Measurements from ENCODE around the gene BUD23.

BUD23 gene

GRCh38 chr7:73738220-73738611 lies 54.8 kb downstream of the BUD23 start:
- WGBS: 2% methylated on average over 21 of the region's 24 CpGs

GRCh38 chr7:73738612-73739386 lies 55.4 kb downstream of the BUD23 start, which contains the start of gene ABHD11:
Gene ABHD11 (minus strand): TSS chr7:73738802. CDS start chr7:73738770, 32 bp downstream.
- Histone ChIP-seq H3K27ac (ENCODE audit: low read depth, low read length) (peak within 1 kb of the TSS; percentile 91), H3K9ac (ENCODE audit: low read depth, low read length) (peak within 1 kb of the TSS; percentile 74), H3K4me3 (ENCODE audit: low read length) (peak within 1 kb of the TSS; percentile 87), H3K36me3 (ENCODE audit: insufficient read depth, low read length) (peaks cover 15% of the 10 kb centered on the region), H3K27me3 (ENCODE audit: insufficient read depth, low read length) (peaks cover 4% of the 10 kb centered on the region; the same call in 1 of the 2 replicates), H3K4me1 (ENCODE audit: insufficient read depth, low read length) (peaks cover 30% of the 10 kb centered on the region), H3K9me3 (ENCODE audit: insufficient read depth, low read depth, low read length) (no peaks in the 10 kb centered on the region)
- WGBS: under 1% methylated on average over 84 of the region's 84 CpGs

More at GRCh38 chr7:73738220-73738611, 54.8 kb downstream of the BUD23 start:
- peaks cover 24% of the 10 kb centered on the region for H3K4me1 ChIP-seq (ENCODE audit: insufficient read depth, low read length)
- H3K9me3 ChIP-seq (ENCODE audit: insufficient read depth, low read depth, low read length): no peaks in the 10 kb centered on the region
- peak overlapping the region; percentile 85 for H3K27ac ChIP-seq (ENCODE audit: low read depth, low read length)
- H3K9ac ChIP-seq (ENCODE audit: low read depth, low read length): peak overlapping the region; percentile 74
- peaks cover 4% of the 10 kb centered on the region; the same call in 1 of the 2 replicates for H3K27me3 ChIP-seq (ENCODE audit: insufficient read depth, low read length)
- H3K4me3 ChIP-seq (ENCODE audit: low read length): peak overlapping the region; percentile 87
- peaks cover 15% of the 10 kb centered on the region for H3K36me3 ChIP-seq (ENCODE audit: insufficient read depth, low read length)

- Histone ChIP-seq H3K4me1 (ENCODE audit: insufficient read depth, low read length) (peaks cover 34% of the 10 kb centered on the region), H3K27ac (ENCODE audit: low read depth, low read length) (peak overlapping the region; percentile 91), H3K4me3 (ENCODE audit: low read length) (peak overlapping the region; percentile 87), H3K9ac (ENCODE audit: low read depth, low read length) (peak overlapping the region; percentile 73), H3K36me3 (ENCODE audit: insufficient read depth, low read length) (peaks cover 15% of the 10 kb centered on the region), H3K9me3 (ENCODE audit: insufficient read depth, low read depth, low read length) (no peaks in the 10 kb centered on the region), H3K27me3 (ENCODE audit: insufficient read depth, low read length) (peaks cover 4% of the 10 kb centered on the region; the same call in 1 of the 2 replicates)
- 52% methylated on average over 12 of the region's 13 CpGs for whole genome bisulfite sequencing
Measured at GRCh38 chr7:73739387-73739767, 56.0 kb downstream of the BUD23 start.

GRCh38 chr7:73740212-73740611 lies 56.8 kb downstream of the BUD23 start:
- Histone ChIP-seq H3K9ac (ENCODE audit: low read depth, low read length) (no peak overlapping the region), H3K4me1 (ENCODE audit: insufficient read depth, low read length) (peaks cover 34% of the 10 kb centered on the region), H3K27me3 (ENCODE audit: insufficient read depth, low read length) (peaks cover 4% of the 10 kb centered on the region; the same call in 1 of the 2 replicates), H3K36me3 (ENCODE audit: insufficient read depth, low read length) (peaks cover 15% of the 10 kb centered on the region), H3K9me3 (ENCODE audit: insufficient read depth, low read depth, low read length) (no peaks in the 10 kb centered on the region), H3K27ac (ENCODE audit: low read depth, low read length) (no peak overlapping the region; the same call in 1 of the 2 replicates), H3K4me3 (ENCODE audit: low read length) (no peak overlapping the region)
- WGBS: 96% methylated on average over 7 of the region's 7 CpGs

GRCh38 chr7:73740771-73741170 lies 57.4 kb downstream of the BUD23 start:
- H3K27me3 ChIP-seq (ENCODE audit: insufficient read depth, low read length): peaks cover 4% of the 10 kb centered on the region; the same call in 1 of the 2 replicates
- 78% methylated on average over 4 of the region's 5 CpGs for WGBS
- peaks cover 34% of the 10 kb centered on the region for H3K4me1 ChIP-seq (ENCODE audit: insufficient read depth, low read length)
- H3K9ac ChIP-seq (ENCODE audit: low read depth, low read length): no peak overlapping the region
- H3K27ac ChIP-seq (ENCODE audit: low read depth, low read length): peak overlapping the region; percentile 28; the same call in 1 of the 2 replicates
- H3K9me3 ChIP-seq (ENCODE audit: insufficient read depth, low read depth, low read length): no peaks in the 10 kb centered on the region
- peaks cover 14% of the 10 kb centered on the region for H3K36me3 ChIP-seq (ENCODE audit: insufficient read depth, low read length)
- no peak overlapping the region for H3K4me3 ChIP-seq (ENCODE audit: low read length)

- Histone ChIP-seq H3K4me3 (ENCODE audit: low read length) (no peak overlapping the region; the same call in 1 of the 2 replicates), H3K9me3 (ENCODE audit: insufficient read depth, low read depth, low read length) (no peaks in the 10 kb centered on the region), H3K27me3 (ENCODE audit: insufficient read depth, low read length) (peaks cover 4% of the 10 kb centered on the region; the same call in 1 of the 2 replicates), H3K36me3 (ENCODE audit: insufficient read depth, low read length) (peaks cover 8% of the 10 kb centered on the region), H3K4me1 (ENCODE audit: insufficient read depth, low read length) (peaks cover 34% of the 10 kb centered on the region), H3K27ac (ENCODE audit: low read depth, low read length) (peak overlapping the region; percentile 79; the same call in 1 of the 2 replicates), H3K9ac (ENCODE audit: low read depth, low read length) (no peak overlapping the region; the same call in 1 of the 2 replicates)
- 49% methylated on average over 5 of the region's 5 CpGs for WGBS
Measured at GRCh38 chr7:73741600-73741999, 58.2 kb downstream of the BUD23 start.

- peak overlapping the region; percentile 39 for H3K4me3 ChIP-seq (ENCODE audit: low read length)
- H3K9ac ChIP-seq (ENCODE audit: low read depth, low read length): peak overlapping the region; percentile 81
- H3K36me3 ChIP-seq (ENCODE audit: insufficient read depth, low read length): peaks cover under 1% of the 10 kb centered on the region
- H3K4me1 ChIP-seq (ENCODE audit: insufficient read depth, low read length): peaks cover 34% of the 10 kb centered on the region
- 39% methylated on average over 7 of the region's 7 CpGs for WGBS
- H3K27ac ChIP-seq (ENCODE audit: low read depth, low read length): peak overlapping the region; percentile 79
- H3K9me3 ChIP-seq (ENCODE audit: insufficient read depth, low read depth, low read length): no peaks in the 10 kb centered on the region
- peaks cover 4% of the 10 kb centered on the region; the same call in 1 of the 2 replicates for H3K27me3 ChIP-seq (ENCODE audit: insufficient read depth, low read length)
Measured at GRCh38 chr7:73742338-73742752, 58.9 kb downstream of the BUD23 start.

- Histone ChIP-seq H3K27ac (ENCODE audit: low read depth, low read length) (peak overlapping the region; percentile 83), H3K4me1 (ENCODE audit: insufficient read depth, low read length) (peaks cover 34% of the 10 kb centered on the region)
- WGBS: 11% methylated on average over 35 of the region's 35 CpGs
Measured at GRCh38 chr7:73742753-73743641, 59.6 kb downstream of the BUD23 start.

GRCh38 chr7:73746378-73746777 lies 63.0 kb downstream of the BUD23 start:
- Histone ChIP-seq H3K9ac (ENCODE audit: low read depth, low read length) (no peak overlapping the region), H3K4me1 (ENCODE audit: insufficient read depth, low read length) (peaks cover 25% of the 10 kb centered on the region), H3K27ac (ENCODE audit: low read depth, low read length) (no peak overlapping the region), H3K4me3 (ENCODE audit: low read length) (no peak overlapping the region), H3K9me3 (ENCODE audit: insufficient read depth, low read depth, low read length) (no peaks in the 10 kb centered on the region), H3K36me3 (ENCODE audit: insufficient read depth, low read length) (no peaks in the 10 kb centered on the region), H3K27me3 (ENCODE audit: insufficient read depth, low read length) (no peaks in the 10 kb centered on the region)
- 85% methylated on average over 4 of the region's 4 CpGs for WGBS

More at GRCh38 chr7:73742753-73743641, 59.6 kb downstream of the BUD23 start:
- Histone ChIP-seq H3K4me3 (ENCODE audit: low read length) (peak overlapping the region; percentile 39), H3K36me3 (ENCODE audit: insufficient read depth, low read length) (no peaks in the 10 kb centered on the region), H3K9ac (ENCODE audit: low read depth, low read length) (peak overlapping the region; percentile 81), H3K27me3 (ENCODE audit: insufficient read depth, low read length) (peaks cover 4% of the 10 kb centered on the region; the same call in 1 of the 2 replicates), H3K9me3 (ENCODE audit: insufficient read depth, low read depth, low read length) (no peaks in the 10 kb centered on the region)

Measured in HUES64 (cell line).